ENCODE measurements around the gene ARMC2. TPM values are rescaled to one million over a fixed set of nuclear protein-coding genes. Genes with fewer than 3 reads are reported as not detected.
A peak's percentile ranks its signal among the peaks of the same experiment; 100 is the strongest.

ARMC2 gene
- total and polyA plus RNA-seq, 2 of the 4 experiments (the other 2 are of a cell fraction) = 0.72 to 3.9 TPM

DNA sequence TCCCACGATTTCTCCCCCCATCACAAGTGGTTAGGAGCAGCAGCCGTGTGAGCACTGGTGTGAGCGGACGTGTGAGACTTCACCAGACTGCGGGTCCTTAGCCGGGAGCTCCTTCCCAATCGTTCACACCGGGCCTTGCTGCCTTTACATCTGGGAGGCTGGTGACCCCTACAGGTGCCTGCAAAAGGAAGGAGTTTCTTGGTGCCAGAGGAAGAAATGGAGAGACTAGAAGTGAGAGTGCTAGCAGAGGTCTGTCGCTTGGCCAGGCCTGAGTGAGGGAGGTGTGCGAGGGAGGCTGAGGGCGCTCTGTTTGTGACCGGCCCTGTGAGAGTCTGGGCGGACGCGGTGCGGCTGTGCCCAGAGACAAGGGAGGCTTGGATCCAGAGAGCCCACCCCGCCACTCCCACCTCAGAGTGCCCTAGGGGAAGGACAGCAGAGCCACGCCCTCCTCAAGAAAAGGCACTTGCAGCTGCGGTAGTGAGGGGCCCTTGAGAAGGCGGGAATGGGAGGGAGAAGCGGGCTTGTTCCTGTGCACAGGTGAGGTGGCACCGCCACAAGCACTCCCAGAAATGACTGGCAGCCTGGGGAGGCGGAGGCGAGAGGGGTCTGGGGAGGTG lies 10.0 kb upstream of the ARMC2 start:
- H3K56ac ChIP-seq (ENCODE audit: extremely low read depth, insufficient read depth, low read length) = no peak overlapping the region
- H4K20me1 ChIP-seq (ENCODE audit: insufficient read depth, low read length) = no peaks in the 10 kb centered on the region
- H2BK120ac ChIP-seq (ENCODE audit: low read depth, low read length) = no peak overlapping the region
- peaks cover 6% of the 10 kb centered on the region; the same call in 1 of the 2 replicates for H3K4me1 ChIP-seq (ENCODE audit: control insufficient read depth, insufficient read depth, low read length)
- no peaks in the 10 kb centered on the region for H3K9me3 ChIP-seq (ENCODE audit: control insufficient read depth, insufficient read depth, low read length)
- H2BK20ac ChIP-seq (ENCODE audit: low read depth, low read length) = no peak overlapping the region
- ATAC-seq (ENCODE audit: low read depth) = no peak
- H2AK9ac ChIP-seq (replicated peaks; ENCODE audit: low read depth, low read length, poor library complexity) = peak overlapping the region; percentile 5
- H3K9ac ChIP-seq (ENCODE audit: low read depth, low read length) = no peak overlapping the region
- POLR2A ChIA-PET (ENCODE audit: unreplicated experiment) = no interaction called here
- no peak overlapping the region for H4K8ac ChIP-seq (ENCODE audit: low read depth in 2 of 2, low read length in 2 of 2)
- H4K91ac ChIP-seq (ENCODE audit: insufficient read depth, low read depth, low read length) = no peak overlapping the region
- in situ Hi-C loops (cut with MboI; ENCODE audit: low sequenced_read_pairs) (loop anchor here (5.0 kb wide), 1 partner anchor 296 kb away; no protein-coding TSS in a partner anchor), dilution Hi-C loops (cut with HindIII; ENCODE audit: low sequenced_read_pairs, unreplicated experiment) (no loop called here), intact Hi-C loops (cut with micrococcal nuclease) (loop anchor here (5.0 kb wide), 1 partner anchor 234 kb away; no protein-coding TSS in a partner anchor)
- no peak overlapping the region for H3K18ac ChIP-seq (ENCODE audit: low read depth, low read length)
- H3K14ac ChIP-seq (replicated peaks; ENCODE audit: low read depth, low read length) = no peak overlapping the region
- no peak overlapping the region for H2BK15ac ChIP-seq (ENCODE audit: low read depth, low read length)
- peak; percentile 6 for DNase-seq
- no peaks in the 10 kb centered on the region; the same call in none of the 2 replicates for H3K27me3 ChIP-seq (ENCODE audit: control insufficient read depth, insufficient read depth, low read length)
- no peak overlapping the region for H3K4me2 ChIP-seq (ENCODE audit: low read depth, low read length)
- no peak overlapping the region for H2BK5ac ChIP-seq (ENCODE audit: low read depth, low read length, poor library complexity, severe bottlenecking)
- H3K27ac ChIP-seq (ENCODE audit: insufficient read depth, low read length) = no peak overlapping the region
- peak overlapping the region; percentile 1 for H2AFZ ChIP-seq (replicated peaks; ENCODE audit: low read length, poor library complexity)
- H3K4me3 ChIP-seq (ENCODE audit: insufficient read depth, low read depth, low read length) = no peak overlapping the region
- CTCF ChIA-PET = no interaction called here
- no peak overlapping the region for H2AK5ac ChIP-seq (ENCODE audit: low read depth, low read length)
- BruUV-seq (replicated peaks) = no TSS peak
- H3K4ac ChIP-seq (ENCODE audit: low read depth, low read length) = no peak overlapping the region
- H3K36me3 ChIP-seq (ENCODE audit: control insufficient read depth, insufficient read depth, low read length) = no peaks in the 10 kb centered on the region
- no peak overlapping the region for H4K5ac ChIP-seq (ENCODE audit: low read depth, low read length)
- TF ChIP-seq, protein P1, sequence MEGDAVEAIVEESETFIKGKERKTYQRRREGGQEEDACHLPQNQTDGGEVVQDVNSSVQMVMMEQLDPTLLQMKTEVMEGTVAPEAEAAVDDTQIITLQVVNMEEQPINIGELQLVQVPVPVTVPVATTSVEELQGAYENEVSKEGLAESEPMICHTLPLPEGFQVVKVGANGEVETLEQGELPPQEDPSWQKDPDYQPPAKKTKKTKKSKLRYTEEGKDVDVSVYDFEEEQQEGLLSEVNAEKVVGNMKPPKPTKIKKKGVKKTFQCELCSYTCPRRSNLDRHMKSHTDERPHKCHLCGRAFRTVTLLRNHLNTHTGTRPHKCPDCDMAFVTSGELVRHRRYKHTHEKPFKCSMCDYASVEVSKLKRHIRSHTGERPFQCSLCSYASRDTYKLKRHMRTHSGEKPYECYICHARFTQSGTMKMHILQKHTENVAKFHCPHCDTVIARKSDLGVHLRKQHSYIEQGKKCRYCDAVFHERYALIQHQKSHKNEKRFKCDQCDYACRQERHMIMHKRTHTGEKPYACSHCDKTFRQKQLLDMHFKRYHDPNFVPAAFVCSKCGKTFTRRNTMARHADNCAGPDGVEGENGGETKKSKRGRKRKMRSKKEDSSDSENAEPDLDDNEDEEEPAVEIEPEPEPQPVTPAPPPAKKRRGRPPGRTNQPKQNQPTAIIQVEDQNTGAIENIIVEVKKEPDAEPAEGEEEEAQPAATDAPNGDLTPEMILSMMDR (conservative IDR thresholded peaks at IDR 0.05; ENCODE audit: low read depth, low read length) = peak; percentile 24; the same call in 1 of the 2 replicates
- TF ChIP-seq BHLHE40 (IDR thresholded peaks at IDR 0.05; ENCODE audit: low read depth, low read length) (no peak), RAD21 (IDR thresholded peaks at IDR 0.05; ENCODE audit: low read length) (peak; percentile 27; the same call in 1 of the 2 replicates), NFE2L2 (IDR thresholded peaks at IDR 0.05; ENCODE audit: low read depth, low read length) (no peak)
- no peak overlapping the region for H3K23ac ChIP-seq (ENCODE audit: low read depth, low read length)
- H3K9me1 ChIP-seq (ENCODE audit: insufficient read depth, low read length) = no peaks in the 10 kb centered on the region
- no peaks in the 10 kb centered on the region for H3K79me1 ChIP-seq (ENCODE audit: low read depth in 1 of 2, low read length in 2 of 2)
- no CpG with 5 or more reads among the region's 24 CpGs for WGBS, 2 experiments (ENCODE audit: extremely low coverage in 2 of 2, insufficient read length in 1 of 2)
